Keratinocyte (primary cell): Measurements from ENCODE around the gene ZNF335. TPM values are rescaled to one million over a fixed set of nuclear protein-coding genes. Genes with fewer than 3 reads are reported as not detected.

Source experiments
- DNase-seq: peaks from one replicate; pipeline ENCODE4 v3.0.0-alpha.2; 2011; ENCODE audit warnings: low read depth, missing footprints, low spot score
- FAIRE-seq: peaks from 2 replicates; lab custom pipeline; 2011; peaks lifted over from hg19 to GRCh38; lab: Jason Lieb, UNC
- H2AFZ ChIP-seq: 2 replicates; pipeline ENCODE4 v1.6.0; 2012; ENCODE audit warnings: low read length, control low read depth, inconsistent platforms; ENCODE audit not compliant: control insufficient read depth
- H3K27ac ChIP-seq: 2 replicates; pipeline ENCODE4 v1.5.1; 2011; ENCODE audit warnings: low read length; ENCODE audit not compliant: control insufficient read depth, insufficient read depth
- H3K27me3 ChIP-seq: 3 replicates; pipeline ENCODE4 v1.6.0; 2011; ENCODE audit warnings: low read length; ENCODE audit not compliant: control insufficient read depth, insufficient read depth; ENCODE audit errors: extremely low read depth
- H3K36me3 ChIP-seq, 2 experiments: 2 replicates in 1 of 2; 3 replicates in 1 of 2; pipeline ENCODE4 v1.5.1; 2011; ENCODE audit warnings: low read length in 2 of 2, mild to moderate bottlenecking in 1 of 2; ENCODE audit not compliant: control insufficient read depth in 2 of 2, insufficient read depth in 2 of 2; ENCODE audit errors: extremely low read depth in 1 of 2
- H3K4me1 ChIP-seq: 3 replicates; pipeline ENCODE4 v1.5.1; 2011; ENCODE audit warnings: low read length; ENCODE audit not compliant: control insufficient read depth, insufficient read depth; ENCODE audit errors: extremely low read depth
- H3K4me2 ChIP-seq: 3 replicates; pipeline ENCODE4 v1.6.0; 2011; ENCODE audit warnings: low read depth, low read length; ENCODE audit not compliant: control insufficient read depth, insufficient read depth; ENCODE audit errors: extremely low read depth
- H3K4me3 ChIP-seq, 3 experiments: fragments of 200-600 bp in 1 of 3; sonication (generic) in 1 of 3; 2 replicates in 2 of 3; 3 replicates in 1 of 3; pipeline ENCODE4 v1.5.1; 2011 to 2016; ENCODE audit warnings: low read length in 3 of 3, mild to moderate bottlenecking in 3 of 3, control low read depth in 2 of 3, inconsistent platforms in 1 of 3, low read depth in 1 of 3, mixed read lengths in 1 of 3, mixed run types in 1 of 3, moderate library complexity in 1 of 3; ENCODE audit not compliant: control insufficient read depth in 2 of 3, insufficient read depth in 2 of 3; ENCODE audit errors: extremely low read depth in 1 of 3
- H3K79me2 ChIP-seq: 2 replicates; pipeline ENCODE4 v1.6.0; 2012; ENCODE audit warnings: low read length; ENCODE audit not compliant: control insufficient read depth, insufficient read depth
- H3K9ac ChIP-seq: 3 replicates; pipeline ENCODE4 v1.6.0; 2011; ENCODE audit warnings: low read length; ENCODE audit not compliant: control insufficient read depth, insufficient read depth; ENCODE audit errors: extremely low read depth
- H3K9me1 ChIP-seq: 3 replicates; pipeline ENCODE4 v1.6.0; 2011; ENCODE audit warnings: low read length; ENCODE audit not compliant: control insufficient read depth, insufficient read depth; ENCODE audit errors: extremely low read depth
- H3K9me3 ChIP-seq: 2 replicates; pipeline ENCODE4 v1.5.1; 2012; ENCODE audit warnings: low read depth, low read length; ENCODE audit not compliant: control insufficient read depth
- H4K20me1 ChIP-seq: 3 replicates; pipeline ENCODE4 v1.6.0; 2011; ENCODE audit warnings: low read length; ENCODE audit not compliant: control insufficient read depth, insufficient read depth; ENCODE audit errors: extremely low read depth
- CTCF ChIP-seq, 3 experiments: IDR thresholded peaks in 1 of 3; conservative IDR thresholded peaks in 1 of 3; optimal IDR thresholded peaks in 1 of 3; 2 replicates in 2 of 3; 3 replicates in 1 of 3; pipeline versions ENCODE3 to v1.5.1; 2011; ENCODE audit warnings: low read length in 3 of 3, mild to moderate bottlenecking in 3 of 3, moderate library complexity in 2 of 3, control low read depth in 1 of 3, inconsistent platforms in 1 of 3; ENCODE audit not compliant: insufficient read depth in 2 of 3; ENCODE audit errors: extremely low read depth in 1 of 3
- EZH2 ChIP-seq: IDR thresholded peaks from one replicate; pipeline ENCODE4 v1.6.1; 2012; ENCODE audit warnings: inconsistent platforms, mild to moderate bottlenecking, low read length, moderate library complexity
- dilution Hi-C: fragments of 300-500 bp; cut with MboI; formaldehyde crosslinking; loops from one replicate; pipeline ENCODE4 v1.7.0; 2020; ENCODE audit warnings: low sequenced_read_pairs; ENCODE audit not compliant: extremely low pct_ligation_motif_present
- polyA plus RNA-seq, 5 experiments: library from polyadenylated mRNA; depleted of rRNA in 3 of 5; stranded (reverse) in 3 of 5; stranded (forward) in 1 of 5; unstranded in 1 of 5; fragments of >200 nt; gene quantifications; 1 replicate in 1 of 5; 2 replicates in 3 of 5; 3 replicates in 1 of 5; pipeline versions ENCODE4 v1.2.1 to v1.2.3, GENCODE V29; 2011 to 2012; ENCODE audit warnings: missing spikeins in 2 of 5, low read depth in 1 of 5, low replicate concordance in 1 of 5

The ZNF335 gene
- polyA plus RNA-seq, 1 donor (not counting 4 experiments of a cell fraction or from before 2014, with no cell fraction given) = 5.8 TPM

- no peak for TF ChIP-seq CTCF (optimal IDR thresholded peaks at IDR 0.05 in 1 of 3, IDR thresholded peaks at IDR 0.05 in 1 of 3, conservative IDR thresholded peaks at IDR 0.05 in 1 of 3; ENCODE audit: extremely low read depth in 1 of 3, insufficient read depth in 2 of 3, low read length in 3 of 3)
- no peak for TF ChIP-seq EZH2
- Histone ChIP-seq H2AFZ (no peak overlapping the region), H3K4me1 (peaks cover 29% of the 10 kb centered on the region), H3K27ac (no peak overlapping the region), H3K4me2 (no peak overlapping the region), H3K79me2 (no peaks in the 10 kb centered on the region), H3K9me3 (no peaks in the 10 kb centered on the region), H3K36me3 (peaks cover 7 to 11% of the 10 kb centered on the region in 2 experiments), H4K20me1 (no peaks in the 10 kb centered on the region), H3K9me1 (peaks cover 7% of the 10 kb centered on the region), H3K27me3 (no peaks in the 10 kb centered on the region), H3K4me3 (no peak overlapping the region), H3K9ac (no peak overlapping the region)
- FAIRE-seq = no peak
- no peak for DNase-seq
- dilution Hi-C loops = no loop called here
Measured at GRCh38 chr20:45908084-45908483, 63.9 kb downstream of the ZNF335 start.

- Histone ChIP-seq H3K9me1 (peaks cover 7% of the 10 kb centered on the region), H3K4me2 (no peak overlapping the region), H3K4me1 (peaks cover 27% of the 10 kb centered on the region), H3K27ac (no peak overlapping the region), H3K9ac (no peak overlapping the region), H4K20me1 (no peaks in the 10 kb centered on the region), H3K9me3 (no peaks in the 10 kb centered on the region), H3K4me3 (no peak overlapping the region), H2AFZ (no peak overlapping the region), H3K36me3 (peaks cover 7 to 14% of the 10 kb centered on the region in 2 experiments), H3K79me2 (no peaks in the 10 kb centered on the region), H3K27me3 (no peaks in the 10 kb centered on the region)
- dilution Hi-C loops = no loop called here
- TF ChIP-seq CTCF (optimal IDR thresholded peaks at IDR 0.05 in 1 of 3, IDR thresholded peaks at IDR 0.05 in 1 of 3, conservative IDR thresholded peaks at IDR 0.05 in 1 of 3; ENCODE audit: extremely low read depth in 1 of 3, insufficient read depth in 2 of 3, low read length in 3 of 3) (no peak), EZH2 (no peak)
- FAIRE-seq = no peak
- no peak for DNase-seq
Measured at GRCh38 chr20:45907219-45907948, 64.6 kb downstream of the ZNF335 start.
